SK-N-SH (cell line): ENCODE data around the gene STARD3NL. TPM values are rescaled to one million over a fixed set of nuclear protein-coding genes. Genes with fewer than 3 reads are reported as not detected.

Experiments
- CTCF ChIA-PET: fragments of 300-600, 350-600 bp; formaldehyde crosslinking; extraction: SDS; loops from one replicate; lab custom pipeline; 2021; lab: Yijun Ruan, JAX
- POLR2A ChIA-PET: fragments of 350-600 bp; sonication (Branson Sonifier 250); formaldehyde crosslinking; extraction: SDS; loops from one replicate; lab custom pipeline; 2020; ENCODE audit warnings: antibody characterized with exemption, inconsistent platforms; lab: Yijun Ruan, JAX
- DNase-seq: peaks from one replicate; pipeline ENCODE4 v3.0.0; 2012
- H2AFZ ChIP-seq: fragments of 200-600 bp; sonication (generic); 2 replicates; pipeline ENCODE4 v1.8.1; 2016; ENCODE audit warnings: antibody characterized with exemption, mild to moderate bottlenecking, low read depth
- H3F3A ChIP-seq: fragments of 200-600 bp; sonication (generic); replicated peaks from 2 replicates; pipeline ENCODE3; 2016; ENCODE audit warnings: antibody characterized with exemption, mild to moderate bottlenecking; ENCODE audit not compliant: insufficient read depth
- H3K27ac ChIP-seq, 2 experiments: fragments of 200-500 bp in 1 of 2; fragments of 200-600 bp in 1 of 2; sonication (Bioruptor generic) in 1 of 2; sonication (generic), shearing (Covaris generic) in 1 of 2; 2 replicates each; pipeline versions ENCODE4 v1.5.1 to v1.6.1; 2014 to 2016; ENCODE audit warnings: low read depth in 2 of 2, inconsistent platforms in 1 of 2, low read length in 1 of 2, mild to moderate bottlenecking in 1 of 2, mixed read lengths in 1 of 2
- H3K27me3 ChIP-seq: fragments of 200-600 bp; sonication (generic), shearing (Covaris generic); 2 replicates; pipeline ENCODE4 v1.6.1; 2016; ENCODE audit warnings: mixed run types; ENCODE audit not compliant: insufficient read depth
- H3K36me3 ChIP-seq, 2 experiments: fragments of 200-500 bp in 1 of 2; fragments of 200-600 bp in 1 of 2; sonication (Bioruptor generic) in 1 of 2; sonication (generic) in 1 of 2; replicated peaks in 1 of 2; 2 replicates each; pipeline versions ENCODE3 to v1.5.1; 2014 to 2016; ENCODE audit warnings: low read length in 1 of 2, mild to moderate bottlenecking in 1 of 2; ENCODE audit not compliant: insufficient read depth in 2 of 2, control insufficient read depth in 1 of 2
- H3K4me1 ChIP-seq, 2 experiments: fragments of 200-500 bp in 1 of 2; fragments of 200-600 bp in 1 of 2; sonication (Bioruptor generic) in 1 of 2; sonication (generic), shearing (Covaris generic) in 1 of 2; 2 replicates each; pipeline versions ENCODE4 v1.5.1 to v1.6.1; 2014 to 2016; ENCODE audit warnings: low read depth in 1 of 2, low read length in 1 of 2, mixed run types in 1 of 2; ENCODE audit not compliant: insufficient read depth in 2 of 2, control insufficient read depth in 1 of 2
- H3K4me2 ChIP-seq: fragments of 200-600 bp; sonication (generic), shearing (Covaris generic); 2 replicates; pipeline ENCODE4 v1.6.1; 2017; ENCODE audit warnings: mixed run types
- H3K4me3 ChIP-seq, 2 experiments: fragments of 200-500 bp in 1 of 2; fragments of 200-600 bp in 1 of 2; sonication (Bioruptor generic) in 1 of 2; sonication (generic), shearing (Covaris generic) in 1 of 2; 2 replicates each; pipeline versions ENCODE4 v1.5.1 to v1.8.1; 2014 to 2016; ENCODE audit warnings: low read depth in 2 of 2, inconsistent platforms in 1 of 2, low read length in 1 of 2, mild to moderate bottlenecking in 1 of 2, mixed read lengths in 1 of 2, moderate library complexity in 1 of 2
- H3K79me2 ChIP-seq: fragments of 200-600 bp; sonication (generic); 2 replicates; pipeline ENCODE4 v1.8.1; 2017; ENCODE audit warnings: mild to moderate bottlenecking; ENCODE audit not compliant: insufficient read depth
- H3K9ac ChIP-seq: fragments of 200-600 bp; sonication (generic); 2 replicates; pipeline ENCODE4 v1.6.1; 2017; ENCODE audit warnings: mixed run types
- H3K9me2 ChIP-seq: fragments of 200-600 bp; sonication (generic); 2 replicates; pipeline ENCODE4 v1.6.1; 2017; ENCODE audit warnings: mixed run types
- H3K9me3 ChIP-seq: fragments of 200-600 bp; sonication (generic); 2 replicates; pipeline ENCODE4 v1.6.1; 2017; ENCODE audit warnings: mixed run types, mild to moderate bottlenecking, moderate library complexity
- H4K20me1 ChIP-seq: fragments of 200-600 bp; sonication (generic); 2 replicates; pipeline ENCODE4 v1.6.1; 2017; ENCODE audit warnings: mild to moderate bottlenecking, mixed run types; ENCODE audit not compliant: insufficient read depth
- FOSL2 ChIP-seq: IDR thresholded peaks from 2 replicates; pipeline ENCODE4 v1.4.0; 2012; ENCODE audit warnings: low read depth, mild to moderate bottlenecking, moderate library complexity, borderline replicate concordance
- FOXM1 ChIP-seq: IDR thresholded peaks from 2 replicates; pipeline ENCODE4 v1.4.0; 2012; ENCODE audit warnings: low read depth, mild to moderate bottlenecking
- GATA2 ChIP-seq: sonication (generic); formaldehyde crosslinking; IDR thresholded peaks from 2 replicates; pipeline ENCODE4 v1.5.0; 2020; ENCODE audit warnings: mild to moderate bottlenecking, missing genetic modification reagents
- PBX3 ChIP-seq: IDR thresholded peaks from 2 replicates; pipeline ENCODE4; 2012
- POLR2AphosphoS5 ChIP-seq: IDR thresholded peaks from 2 replicates; pipeline ENCODE4 v1.6.1; 2012; ENCODE audit warnings: low read depth, low read length
- RFX5 ChIP-seq: IDR thresholded peaks from 2 replicates; pipeline ENCODE4 v1.6.1; 2012; ENCODE audit warnings: mild to moderate bottlenecking, improper control_type of control experiment, low read length
- RXRA ChIP-seq: IDR thresholded peaks from 2 replicates; pipeline ENCODE4 v1.4.0; 2012; ENCODE audit warnings: low read depth, mild to moderate bottlenecking, borderline replicate concordance
- SIN3A ChIP-seq: IDR thresholded peaks from 2 replicates; pipeline ENCODE4 v1.6.1; 2012; ENCODE audit warnings: low read depth, mild to moderate bottlenecking, low read length, moderate library complexity, borderline replicate concordance
- SMC3 ChIP-seq: IDR thresholded peaks from 2 replicates; pipeline ENCODE4 v1.6.1; 2012; ENCODE audit warnings: low read depth, low read length, improper control_type of control experiment
- TAF1 ChIP-seq: IDR thresholded peaks from 2 replicates; pipeline ENCODE4 v1.6.1; 2012; ENCODE audit warnings: low read depth, mild to moderate bottlenecking, low read length, moderate library complexity, borderline replicate concordance
- TCF12 ChIP-seq: IDR thresholded peaks from 2 replicates; pipeline ENCODE4 v1.4.0; 2012
- TEAD4 ChIP-seq: IDR thresholded peaks from 2 replicates; pipeline ENCODE4 v1.4.0; 2012; ENCODE audit warnings: mild to moderate bottlenecking, borderline replicate concordance; ENCODE audit not compliant: insufficient read depth
- WGBS: methylation state at CpG from one replicate; pipeline ENCODE4 v1.1.6; 2017; ENCODE audit warnings: low lambda C conversion rate; 5-methylcytosine and 5-hydroxymethylcytosine counted together
- polyA plus RNA-seq, 3 experiments: library from polyadenylated mRNA; depleted of rRNA; stranded (reverse); fragments of >200 nt; gene quantifications; 2 replicates each; pipeline ENCODE4 v1.2.3, GENCODE V29; 2012
- TF ChIP-seq, protein P1 (sequence below): IDR thresholded peaks from 2 replicates; pipeline ENCODE4 v1.4.0; 2012; ENCODE audit warnings: low read depth
- TF ChIP-seq, protein P2 (sequence below): IDR thresholded peaks from 2 replicates; pipeline ENCODE4 v1.6.1; 2012; ENCODE audit warnings: mild to moderate bottlenecking, low read depth, low read length, moderate library complexity
- TF ChIP-seq, protein P3 (sequence below): fragments of 150-350 bp; IDR thresholded peaks from 2 replicates; pipeline ENCODE4 v1.6.1; 2017; ENCODE audit warnings: antibody characterized with exemption, low read length, low read depth, borderline replicate concordance
- TF ChIP-seq, protein P4 (sequence below): fragments of 200-600 bp; sonication (generic); IDR thresholded peaks from 2 replicates; pipeline ENCODE4 v1.6.1; 2017; ENCODE audit warnings: antibody characterized with exemption, mild to moderate bottlenecking, moderate library complexity

The STARD3NL gene
- polyA plus RNA-seq, 1 of the 3 experiments (the other 2 are of a cell fraction), result 46.3 TPM

GRCh38 chr7:38179776-38180226 is 1.8 kb downstream of the STARD3NL start:
- no peaks in the 10 kb centered on the region for H3K9me2 ChIP-seq
- 57% methylated on average over 2 of the region's 2 CpGs for WGBS
- H3K9me3 ChIP-seq, result no peaks in the 10 kb centered on the region
- peak overlapping the region in 1 of 2 experiments; percentile 78; a peak in 1 of 4 replicates for H3K27ac ChIP-seq
- peak overlapping the region; percentile 91 to 93; a peak in 3 of 4 replicates for H3K4me3 ChIP-seq
- H3K4me2 ChIP-seq, result peak overlapping the region; percentile 80
- no peak for DNase-seq
- CTCF ChIA-PET, result interaction anchor here (0.9 to 3.9 kb wide), 8 partner anchors 14 to 263 kb away, joined by 3 to 31 read pairs (median 3); partner anchors contain the start of gene SFRP4
- no peaks in the 10 kb centered on the region for H3K27me3 ChIP-seq
- TF ChIP-seq, protein P1, sequence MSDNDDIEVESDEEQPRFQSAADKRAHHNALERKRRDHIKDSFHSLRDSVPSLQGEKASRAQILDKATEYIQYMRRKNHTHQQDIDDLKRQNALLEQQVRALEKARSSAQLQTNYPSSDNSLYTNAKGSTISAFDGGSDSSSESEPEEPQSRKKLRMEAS, result no peak
- no peak for TF ChIP-seq TEAD4
- TF ChIP-seq TCF12, result no peak
- no peak for TF ChIP-seq FOXM1
- TF ChIP-seq, all 33 proteins: peak for 0
- Histone ChIP-seq H3K79me2 (peaks cover 64% of the 10 kb centered on the region), H2AFZ (no peak overlapping the region), H4K20me1 (peaks cover 10% of the 10 kb centered on the region; the same call in 1 of the 2 replicates), H3K9ac (0 out of 2 replicates have a peak overlapping the region, but pooled peaks have one; percentile 81), H3K4me1 (peaks cover 8 to 21% of the 10 kb centered on the region in 2 experiments; a peak in 2 of 4 replicates), H3F3A (peaks cover 5% of the 10 kb centered on the region), H3K36me3 (peaks cover 16 to 22% of the 10 kb centered on the region in 2 experiments)
- POLR2A ChIA-PET, result no interaction called here

GRCh38 chr7:38181111-38181510 is 3.1 kb downstream of the STARD3NL start:
- peaks cover 77% of the 10 kb centered on the region for H3K79me2 ChIP-seq
- CTCF ChIA-PET, result interaction anchor here (0.9 to 3.9 kb wide), 12 partner anchors 16 to 279 kb away, joined by 3 to 31 read pairs (median 4); partner anchors contain the start of gene SFRP4
- H3K27ac ChIP-seq, result no peak overlapping the region; a peak in 1 of 4 replicates
- H3K9ac ChIP-seq, result no peak overlapping the region
- peaks cover 14% of the 10 kb centered on the region; the same call in 1 of the 2 replicates for H4K20me1 ChIP-seq
- peaks cover 16 to 29% of the 10 kb centered on the region in 2 experiments for H3K36me3 ChIP-seq
- H3K9me2 ChIP-seq, result no peaks in the 10 kb centered on the region
- peaks cover 10% of the 10 kb centered on the region for H3F3A ChIP-seq
- no peak overlapping the region for H3K4me3 ChIP-seq
- H3K4me2 ChIP-seq, result no peak overlapping the region
- H3K9me3 ChIP-seq, result no peaks in the 10 kb centered on the region
- H3K4me1 ChIP-seq, result peaks cover 18 to 21% of the 10 kb centered on the region in 2 experiments; a peak in 3 of 4 replicates
- POLR2A ChIA-PET, result no interaction called here
- no peaks in the 10 kb centered on the region for H3K27me3 ChIP-seq
- WGBS, result 98% methylated on average over 1 of the region's 1 CpG
- DNase-seq, result no peak
- no peak overlapping the region for H2AFZ ChIP-seq
- TF ChIP-seq, protein P2, sequence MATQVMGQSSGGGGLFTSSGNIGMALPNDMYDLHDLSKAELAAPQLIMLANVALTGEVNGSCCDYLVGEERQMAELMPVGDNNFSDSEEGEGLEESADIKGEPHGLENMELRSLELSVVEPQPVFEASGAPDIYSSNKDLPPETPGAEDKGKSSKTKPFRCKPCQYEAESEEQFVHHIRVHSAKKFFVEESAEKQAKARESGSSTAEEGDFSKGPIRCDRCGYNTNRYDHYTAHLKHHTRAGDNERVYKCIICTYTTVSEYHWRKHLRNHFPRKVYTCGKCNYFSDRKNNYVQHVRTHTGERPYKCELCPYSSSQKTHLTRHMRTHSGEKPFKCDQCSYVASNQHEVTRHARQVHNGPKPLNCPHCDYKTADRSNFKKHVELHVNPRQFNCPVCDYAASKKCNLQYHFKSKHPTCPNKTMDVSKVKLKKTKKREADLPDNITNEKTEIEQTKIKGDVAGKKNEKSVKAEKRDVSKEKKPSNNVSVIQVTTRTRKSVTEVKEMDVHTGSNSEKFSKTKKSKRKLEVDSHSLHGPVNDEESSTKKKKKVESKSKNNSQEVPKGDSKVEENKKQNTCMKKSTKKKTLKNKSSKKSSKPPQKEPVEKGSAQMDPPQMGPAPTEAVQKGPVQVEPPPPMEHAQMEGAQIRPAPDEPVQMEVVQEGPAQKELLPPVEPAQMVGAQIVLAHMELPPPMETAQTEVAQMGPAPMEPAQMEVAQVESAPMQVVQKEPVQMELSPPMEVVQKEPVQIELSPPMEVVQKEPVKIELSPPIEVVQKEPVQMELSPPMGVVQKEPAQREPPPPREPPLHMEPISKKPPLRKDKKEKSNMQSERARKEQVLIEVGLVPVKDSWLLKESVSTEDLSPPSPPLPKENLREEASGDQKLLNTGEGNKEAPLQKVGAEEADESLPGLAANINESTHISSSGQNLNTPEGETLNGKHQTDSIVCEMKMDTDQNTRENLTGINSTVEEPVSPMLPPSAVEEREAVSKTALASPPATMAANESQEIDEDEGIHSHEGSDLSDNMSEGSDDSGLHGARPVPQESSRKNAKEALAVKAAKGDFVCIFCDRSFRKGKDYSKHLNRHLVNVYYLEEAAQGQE, result no peak
- no peak for TF ChIP-seq POLR2AphosphoS5
- TF ChIP-seq, protein P3, sequence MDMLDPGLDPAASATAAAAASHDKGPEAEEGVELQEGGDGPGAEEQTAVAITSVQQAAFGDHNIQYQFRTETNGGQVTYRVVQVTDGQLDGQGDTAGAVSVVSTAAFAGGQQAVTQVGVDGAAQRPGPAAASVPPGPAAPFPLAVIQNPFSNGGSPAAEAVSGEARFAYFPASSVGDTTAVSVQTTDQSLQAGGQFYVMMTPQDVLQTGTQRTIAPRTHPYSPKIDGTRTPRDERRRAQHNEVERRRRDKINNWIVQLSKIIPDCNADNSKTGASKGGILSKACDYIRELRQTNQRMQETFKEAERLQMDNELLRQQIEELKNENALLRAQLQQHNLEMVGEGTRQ, result no peak
- no peak for TF ChIP-seq TAF1
- TF ChIP-seq, protein P4, sequence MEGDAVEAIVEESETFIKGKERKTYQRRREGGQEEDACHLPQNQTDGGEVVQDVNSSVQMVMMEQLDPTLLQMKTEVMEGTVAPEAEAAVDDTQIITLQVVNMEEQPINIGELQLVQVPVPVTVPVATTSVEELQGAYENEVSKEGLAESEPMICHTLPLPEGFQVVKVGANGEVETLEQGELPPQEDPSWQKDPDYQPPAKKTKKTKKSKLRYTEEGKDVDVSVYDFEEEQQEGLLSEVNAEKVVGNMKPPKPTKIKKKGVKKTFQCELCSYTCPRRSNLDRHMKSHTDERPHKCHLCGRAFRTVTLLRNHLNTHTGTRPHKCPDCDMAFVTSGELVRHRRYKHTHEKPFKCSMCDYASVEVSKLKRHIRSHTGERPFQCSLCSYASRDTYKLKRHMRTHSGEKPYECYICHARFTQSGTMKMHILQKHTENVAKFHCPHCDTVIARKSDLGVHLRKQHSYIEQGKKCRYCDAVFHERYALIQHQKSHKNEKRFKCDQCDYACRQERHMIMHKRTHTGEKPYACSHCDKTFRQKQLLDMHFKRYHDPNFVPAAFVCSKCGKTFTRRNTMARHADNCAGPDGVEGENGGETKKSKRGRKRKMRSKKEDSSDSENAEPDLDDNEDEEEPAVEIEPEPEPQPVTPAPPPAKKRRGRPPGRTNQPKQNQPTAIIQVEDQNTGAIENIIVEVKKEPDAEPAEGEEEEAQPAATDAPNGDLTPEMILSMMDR, result no peak
- TF ChIP-seq TEAD4, result no peak
- no peak for TF ChIP-seq PBX3
- no peak for TF ChIP-seq FOSL2
- TF ChIP-seq GATA2 (CRISPR knock-in tag), result no peak
- TF ChIP-seq, protein P1, result no peak
- no peak for TF ChIP-seq FOXM1
- TF ChIP-seq RFX5, result no peak
- TF ChIP-seq SMC3, result no peak
- no peak for TF ChIP-seq SIN3A
- no peak for TF ChIP-seq RXRA
